A673 (cell line): ENCODE measurements around the gene HEMGN.

ENCODE experiments used
- EZH2 ChIP-seq: fragments of 200-600 bp; sonication (generic); IDR thresholded peaks from 2 replicates; pipeline ENCODE4 v1.6.1; 2017; ENCODE audit warnings: borderline replicate concordance, low read depth, mild to moderate bottlenecking, mixed read lengths, antibody characterized with exemption, low read length; ENCODE audit not compliant: poor library complexity, severe bottlenecking
- TF ChIP-seq, protein P1 (sequence below): fragments of 300-800, 200-600 bp; sonication (generic); conservative IDR thresholded peaks from 2 replicates; pipeline ENCODE4 v1.5.1; 2017; ENCODE audit warnings: low read depth, mild to moderate bottlenecking, antibody characterized with exemption, low read length, moderate library complexity, mixed read lengths

GRCh38 chr9:97966493-97966892, 28.5 kb upstream of the HEMGN start:
- TF ChIP-seq EZH2, result no peak
- TF ChIP-seq, protein P1, sequence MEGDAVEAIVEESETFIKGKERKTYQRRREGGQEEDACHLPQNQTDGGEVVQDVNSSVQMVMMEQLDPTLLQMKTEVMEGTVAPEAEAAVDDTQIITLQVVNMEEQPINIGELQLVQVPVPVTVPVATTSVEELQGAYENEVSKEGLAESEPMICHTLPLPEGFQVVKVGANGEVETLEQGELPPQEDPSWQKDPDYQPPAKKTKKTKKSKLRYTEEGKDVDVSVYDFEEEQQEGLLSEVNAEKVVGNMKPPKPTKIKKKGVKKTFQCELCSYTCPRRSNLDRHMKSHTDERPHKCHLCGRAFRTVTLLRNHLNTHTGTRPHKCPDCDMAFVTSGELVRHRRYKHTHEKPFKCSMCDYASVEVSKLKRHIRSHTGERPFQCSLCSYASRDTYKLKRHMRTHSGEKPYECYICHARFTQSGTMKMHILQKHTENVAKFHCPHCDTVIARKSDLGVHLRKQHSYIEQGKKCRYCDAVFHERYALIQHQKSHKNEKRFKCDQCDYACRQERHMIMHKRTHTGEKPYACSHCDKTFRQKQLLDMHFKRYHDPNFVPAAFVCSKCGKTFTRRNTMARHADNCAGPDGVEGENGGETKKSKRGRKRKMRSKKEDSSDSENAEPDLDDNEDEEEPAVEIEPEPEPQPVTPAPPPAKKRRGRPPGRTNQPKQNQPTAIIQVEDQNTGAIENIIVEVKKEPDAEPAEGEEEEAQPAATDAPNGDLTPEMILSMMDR, result no peak
